ENCODE measurements around the gene HMCN2. TPM values are rescaled to one million over a fixed set of nuclear protein-coding genes. Genes with fewer than 3 reads are reported as not detected.
"Not testable (repeated sequence)": the region's sequence is repeated elsewhere in the genome, so short reads cannot be mapped to it uniquely, and the experiment has no call there.

Gene HMCN2
- total and polyA plus RNA-seq, 4 donors = 0.25 to 14.8 (median 4.6) TPM

DNA sequence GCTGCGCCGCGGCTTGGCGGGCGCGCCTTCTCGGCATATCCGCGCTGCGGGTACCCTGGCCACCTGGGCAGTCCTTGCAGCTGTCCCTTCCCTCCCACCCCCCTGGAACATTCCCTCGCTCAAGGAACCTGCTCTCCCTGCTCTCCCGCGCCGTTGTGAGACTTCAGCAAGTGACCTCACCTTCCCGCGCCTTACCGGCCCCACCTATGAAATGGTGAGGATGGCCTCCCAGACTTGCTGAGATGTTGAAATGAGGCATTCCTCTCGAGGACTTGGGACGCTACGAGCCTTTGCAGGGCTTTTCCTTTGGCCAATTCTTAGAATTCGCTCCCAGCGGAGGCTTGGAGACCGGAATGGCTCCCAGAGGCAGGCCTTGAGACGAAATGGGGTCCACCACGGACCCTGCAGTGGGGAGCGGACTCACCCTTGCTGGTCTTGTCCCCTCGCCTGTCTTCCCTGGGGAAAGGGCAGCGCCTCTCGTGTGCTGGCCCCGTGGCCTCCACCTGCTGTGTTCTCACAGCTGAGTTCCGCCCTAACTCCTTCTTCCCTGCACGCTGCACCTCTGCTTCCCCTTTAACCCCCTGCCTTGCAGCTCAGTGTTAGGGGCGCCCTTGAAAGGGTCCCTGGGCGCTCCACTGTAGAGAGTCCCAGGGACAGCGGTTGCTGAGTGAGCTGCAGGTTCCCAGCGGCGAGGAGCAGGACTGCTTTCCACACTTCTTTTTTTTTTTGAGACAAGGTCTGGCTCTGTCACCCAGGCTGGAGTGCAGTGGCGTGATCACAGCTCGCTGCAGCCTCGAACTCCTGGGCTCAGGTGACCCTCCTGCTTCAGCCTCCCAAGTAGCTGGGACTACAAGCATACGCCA lies 907 bp downstream of the HMCN2 start:
- intact Hi-C loops (cut with DNase I) = no loop called here
- Histone ChIP-seq H3K4me1 (ENCODE audit: control insufficient read depth in 1 of 2, insufficient read depth in 2 of 2, low read length in 2 of 2) (no peaks in the 10 kb centered on the region), H3K4me3 (ENCODE audit: low read length in 2 of 2) (no peak overlapping the region), H3K27me3 (ENCODE audit: control insufficient read depth in 1 of 2, insufficient read depth in 2 of 2, low read length in 1 of 2) (peaks cover 0 to 3% of the 10 kb centered on the region in 2 donors), H3K27ac (ENCODE audit: low read depth in 1 of 2, low read length in 2 of 2) (no peak overlapping the region), H3K9me3 (ENCODE audit: control insufficient read depth, low read length) (no peaks in the 10 kb centered on the region), H3K36me3 (ENCODE audit: control insufficient read depth in 1 of 2, insufficient read depth in 2 of 2, low read length in 1 of 2) (no peaks in the 10 kb centered on the region)
- DNase-seq = peak in 1 of 2 donors; percentile 21
- no peak for ATAC-seq (ENCODE audit: low FRiP score)
- 23 to 26% methylated on average over 37 to 41 of the region's 41 CpGs for WGBS, 2 donors

DNA sequence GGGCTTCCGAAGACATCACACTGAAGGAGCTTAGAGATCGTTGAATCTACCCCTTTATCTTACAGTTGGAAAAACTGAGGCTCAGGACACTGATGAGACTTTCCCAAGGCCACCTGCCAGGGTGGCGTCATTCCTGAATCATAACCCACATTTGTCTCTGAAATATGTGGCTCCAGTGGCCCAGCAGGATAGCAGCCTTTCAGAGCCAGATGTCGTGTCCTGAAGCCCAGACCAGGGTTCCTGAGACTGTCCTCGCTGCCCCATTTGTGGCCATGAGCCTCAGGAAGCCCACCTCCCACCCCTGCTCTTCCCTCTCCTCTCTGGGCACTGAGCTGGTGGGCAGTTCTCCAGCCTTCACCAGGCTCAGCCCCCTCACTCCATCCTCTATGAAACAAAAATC lies 2.4 kb downstream of the HMCN2 start:
- intact Hi-C loops (cut with DNase I) = no loop called here
- peaks cover 0 to 3% of the 10 kb centered on the region in 2 donors for H3K27me3 ChIP-seq (ENCODE audit: control insufficient read depth in 1 of 2, insufficient read depth in 2 of 2, low read length in 1 of 2)
- no peak for DNase-seq
- H3K9me3 ChIP-seq (ENCODE audit: control insufficient read depth, low read length) = no peaks in the 10 kb centered on the region
- no peaks in the 10 kb centered on the region for H3K4me1 ChIP-seq (ENCODE audit: control insufficient read depth in 1 of 2, insufficient read depth in 2 of 2, low read length in 2 of 2)
- 82 to 91% methylated on average over 5 of the region's 5 CpGs for WGBS, 2 donors
- H3K4me3 ChIP-seq (ENCODE audit: low read length in 2 of 2) = no peak overlapping the region
- no peak for ATAC-seq (ENCODE audit: low FRiP score)
- H3K27ac ChIP-seq (ENCODE audit: low read depth in 1 of 2, low read length in 2 of 2) = no peak overlapping the region
- no peaks in the 10 kb centered on the region for H3K36me3 ChIP-seq (ENCODE audit: control insufficient read depth in 1 of 2, insufficient read depth in 2 of 2, low read length in 1 of 2)

DNA sequence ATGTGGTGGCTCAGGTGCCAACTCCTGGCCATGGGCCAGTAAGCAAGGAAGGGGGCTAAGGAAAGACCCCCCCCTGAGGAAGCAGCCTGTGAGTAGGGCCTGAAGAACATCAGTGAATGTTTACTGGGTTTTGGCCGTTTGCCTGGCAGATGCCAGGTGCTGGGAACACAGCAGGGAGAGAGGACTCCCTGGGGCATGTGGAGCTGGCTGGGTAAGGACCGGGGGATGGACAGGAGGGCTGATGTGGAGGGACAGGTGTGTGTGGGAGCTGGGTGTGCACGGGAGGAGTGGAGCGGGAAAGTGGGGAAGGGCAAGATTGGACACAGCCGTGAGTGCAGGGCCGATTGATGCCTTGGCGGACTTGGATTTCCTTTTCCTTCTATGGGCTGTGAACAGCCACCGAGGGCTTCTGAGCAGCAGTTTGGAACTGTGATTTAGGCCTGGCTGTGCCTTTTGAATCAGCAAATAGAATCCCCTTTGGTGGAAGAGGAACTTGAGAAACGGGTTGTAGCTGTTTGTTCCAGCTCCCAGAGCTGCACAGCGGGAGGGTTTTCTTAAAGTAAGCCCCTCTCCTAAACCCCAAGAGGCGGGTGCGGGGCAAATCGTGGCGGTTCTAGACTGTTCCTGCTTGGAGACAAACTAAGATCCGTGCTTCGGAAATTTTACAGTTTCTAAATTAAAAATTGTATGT lies 3.1 kb downstream of the HMCN2 start:
- peak; percentile 26 for ATAC-seq (ENCODE audit: low FRiP score)
- Histone ChIP-seq H3K4me1 (ENCODE audit: control insufficient read depth in 1 of 2, insufficient read depth in 2 of 2, low read length in 2 of 2) (no peaks in the 10 kb centered on the region), H3K36me3 (ENCODE audit: control insufficient read depth in 1 of 2, insufficient read depth in 2 of 2, low read length in 1 of 2) (no peaks in the 10 kb centered on the region), H3K9me3 (ENCODE audit: control insufficient read depth, low read length) (no peaks in the 10 kb centered on the region), H3K27me3 (ENCODE audit: control insufficient read depth in 1 of 2, insufficient read depth in 2 of 2, low read length in 1 of 2) (peaks cover 0 to 3% of the 10 kb centered on the region in 2 donors), H3K27ac (ENCODE audit: low read depth in 1 of 2, low read length in 2 of 2) (no peak overlapping the region), H3K4me3 (ENCODE audit: low read length in 2 of 2) (no peak overlapping the region)
- intact Hi-C loops (cut with DNase I) = no loop called here
- DNase-seq = no peak
- WGBS, 2 donors = 64 to 70% methylated on average over 16 of the region's 16 CpGs

DNA sequence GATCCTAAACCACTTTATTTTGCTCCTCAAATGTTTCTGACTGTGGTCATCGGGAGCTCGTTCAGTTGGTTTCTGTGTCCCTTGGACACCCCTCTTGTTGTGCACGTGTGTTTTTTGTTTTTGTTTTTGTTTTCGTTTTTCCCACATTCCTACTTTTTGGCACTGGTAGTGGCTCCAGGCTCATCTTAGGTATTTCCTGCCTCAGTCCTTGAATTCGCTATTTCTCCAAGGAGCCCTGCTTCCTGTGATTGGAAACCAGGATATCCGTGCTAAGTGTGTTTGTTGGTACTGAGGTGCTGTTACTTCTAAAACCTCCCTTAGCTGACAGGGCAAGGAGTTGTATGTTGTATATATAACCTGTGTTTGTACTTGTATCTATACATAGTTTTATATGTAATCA lies 5.9 kb downstream of the HMCN2 start:
- H3K4me3 ChIP-seq (ENCODE audit: low read length in 2 of 2) = no peak overlapping the region
- ATAC-seq (ENCODE audit: low FRiP score) (no peak), DNase-seq (no peak)
- H3K9me3 ChIP-seq (ENCODE audit: control insufficient read depth, low read length) = no peaks in the 10 kb centered on the region
- 72 to 81% methylated on average over 6 of the region's 6 CpGs for WGBS, 2 donors
- intact Hi-C loops (cut with DNase I) = no loop called here
- H3K4me1 ChIP-seq (ENCODE audit: control insufficient read depth in 1 of 2, insufficient read depth in 2 of 2, low read length in 2 of 2) = no peaks in the 10 kb centered on the region
- no peaks in the 10 kb centered on the region for H3K36me3 ChIP-seq (ENCODE audit: control insufficient read depth in 1 of 2, insufficient read depth in 2 of 2, low read length in 1 of 2)
- no peaks in the 10 kb centered on the region for H3K27me3 ChIP-seq (ENCODE audit: control insufficient read depth in 1 of 2, insufficient read depth in 2 of 2, low read length in 1 of 2)
- H3K27ac ChIP-seq (ENCODE audit: low read depth in 1 of 2, low read length in 2 of 2) = no peak overlapping the region

DNA sequence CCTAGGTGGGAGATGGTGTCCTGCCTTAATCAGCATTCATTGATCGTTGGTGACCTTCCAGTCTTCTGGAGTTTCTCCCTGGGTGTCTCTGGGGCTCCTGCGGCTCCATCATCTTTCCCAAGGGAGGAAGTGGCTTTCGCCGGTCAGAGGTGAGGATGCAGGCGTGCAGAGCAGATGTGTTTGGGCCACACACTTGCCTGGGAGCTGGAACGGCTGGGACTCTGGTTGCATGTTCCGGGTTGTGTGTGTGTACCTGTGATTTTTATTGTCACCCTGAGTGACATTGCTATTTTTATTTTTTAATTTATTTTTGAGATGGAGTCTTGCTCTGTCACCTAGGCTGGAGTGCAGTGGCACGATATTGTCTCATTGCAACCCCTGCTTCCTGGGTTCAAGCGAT lies 9.6 kb downstream of the HMCN2 start:
- no peak for DNase-seq
- no peak for ATAC-seq (ENCODE audit: low FRiP score)
- Histone ChIP-seq H3K9me3 (ENCODE audit: control insufficient read depth, low read length) (no peaks in the 10 kb centered on the region), H3K4me3 (ENCODE audit: low read length in 2 of 2) (no peak overlapping the region), H3K36me3 (ENCODE audit: control insufficient read depth in 1 of 2, insufficient read depth in 2 of 2, low read length in 1 of 2) (no peaks in the 10 kb centered on the region), H3K4me1 (ENCODE audit: control insufficient read depth in 1 of 2, insufficient read depth in 2 of 2, low read length in 2 of 2) (no peaks in the 10 kb centered on the region), H3K27ac (ENCODE audit: low read depth in 1 of 2, low read length in 2 of 2) (no peak overlapping the region), H3K27me3 (ENCODE audit: control insufficient read depth in 1 of 2, insufficient read depth in 2 of 2, low read length in 1 of 2) (no peaks in the 10 kb centered on the region)
- WGBS, 2 donors = 85% methylated on average over 9 of the region's 9 CpGs
- intact Hi-C loops (cut with DNase I) = no loop called here

DNA sequence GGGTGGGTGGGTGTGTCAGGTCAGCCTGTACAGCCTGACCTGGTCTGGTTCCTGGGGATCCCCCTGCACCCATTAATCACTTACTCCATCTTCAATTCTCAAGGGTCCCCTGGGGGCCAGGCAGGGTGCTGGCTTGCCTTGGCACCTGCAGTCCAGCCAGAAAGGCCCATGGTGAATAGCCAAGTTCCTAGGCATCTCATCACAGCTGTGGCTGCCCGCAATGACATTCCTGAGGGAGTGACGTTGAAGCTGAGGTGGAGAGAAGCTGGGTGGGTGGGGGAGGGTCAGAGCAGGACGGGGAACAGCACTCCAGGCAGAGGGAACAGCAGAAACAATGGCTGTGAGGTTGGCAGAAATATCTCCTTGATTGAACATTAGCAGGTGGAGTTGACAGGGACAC lies 10.6 kb downstream of the HMCN2 start:
- DNase-seq (no peak), ATAC-seq (ENCODE audit: low FRiP score) (no peak)
- 49 to 64% methylated on average over 3 of the region's 3 CpGs for WGBS, 2 donors
- no peaks in the 10 kb centered on the region for H3K36me3 ChIP-seq (ENCODE audit: control insufficient read depth in 1 of 2, insufficient read depth in 2 of 2, low read length in 1 of 2)
- no peaks in the 10 kb centered on the region for H3K27me3 ChIP-seq (ENCODE audit: control insufficient read depth in 1 of 2, insufficient read depth in 2 of 2, low read length in 1 of 2)
- intact Hi-C loops (cut with DNase I) = no loop called here
- H3K27ac ChIP-seq (ENCODE audit: low read depth in 1 of 2, low read length in 2 of 2) = no peak overlapping the region
- H3K9me3 ChIP-seq (ENCODE audit: control insufficient read depth, low read length) = no peaks in the 10 kb centered on the region
- H3K4me1 ChIP-seq (ENCODE audit: control insufficient read depth in 1 of 2, insufficient read depth in 2 of 2, low read length in 2 of 2) = no peaks in the 10 kb centered on the region
- H3K4me3 ChIP-seq (ENCODE audit: low read length in 2 of 2) = no peak overlapping the region

DNA sequence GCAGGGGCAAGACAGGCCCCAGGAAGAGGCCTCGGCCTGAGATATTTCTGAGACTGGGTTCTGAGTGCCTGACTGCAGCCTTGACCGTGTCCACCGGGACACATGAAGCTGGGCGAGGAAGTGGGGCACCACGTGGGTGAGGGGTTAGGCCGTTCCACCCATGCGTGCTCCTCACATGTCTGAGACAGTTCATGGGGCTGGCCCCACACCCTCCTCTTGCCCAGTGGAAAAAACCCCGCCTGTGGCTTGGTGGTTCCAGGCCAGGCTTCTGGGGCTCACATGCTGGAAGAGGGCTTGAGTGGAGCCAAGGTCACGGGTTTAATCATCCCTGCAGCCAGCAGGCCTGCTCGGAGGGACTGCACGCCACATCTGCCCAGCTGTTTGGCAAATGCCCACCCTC lies 11.4 kb downstream of the HMCN2 start:
- no peaks in the 10 kb centered on the region for H3K9me3 ChIP-seq (ENCODE audit: control insufficient read depth, low read length)
- no peak overlapping the region for H3K27ac ChIP-seq (ENCODE audit: low read depth in 1 of 2, low read length in 2 of 2)
- ATAC-seq (ENCODE audit: low FRiP score) = peak; percentile 19
- no peak for DNase-seq
- intact Hi-C loops (cut with DNase I) = no loop called here
- no peaks in the 10 kb centered on the region for H3K4me1 ChIP-seq (ENCODE audit: control insufficient read depth in 1 of 2, insufficient read depth in 2 of 2, low read length in 2 of 2)
- WGBS, 2 donors = 93 to 95% methylated on average over 11 of the region's 11 CpGs
- H3K36me3 ChIP-seq (ENCODE audit: control insufficient read depth in 1 of 2, insufficient read depth in 2 of 2, low read length in 1 of 2) = no peaks in the 10 kb centered on the region
- no peak overlapping the region for H3K4me3 ChIP-seq (ENCODE audit: low read length in 2 of 2)
- H3K27me3 ChIP-seq (ENCODE audit: control insufficient read depth in 1 of 2, insufficient read depth in 2 of 2, low read length in 1 of 2) = no peaks in the 10 kb centered on the region

DNA sequence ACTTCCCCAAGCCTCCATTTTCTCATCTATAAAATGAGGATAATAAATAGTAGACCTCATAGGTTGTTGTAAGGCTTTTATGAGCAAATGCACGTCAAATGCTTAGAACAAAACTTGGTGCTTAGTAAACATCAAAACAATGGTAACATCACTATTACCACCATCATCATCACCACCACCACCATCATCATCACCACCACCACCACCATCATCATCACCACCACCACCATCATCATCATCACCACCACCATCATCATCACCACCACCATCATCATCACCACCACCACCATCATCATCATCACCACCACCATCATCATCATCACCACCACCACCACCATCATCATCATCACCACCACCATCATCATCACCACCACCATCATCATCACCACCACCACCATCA lies 12.0 kb downstream of the HMCN2 start:
- 92 to 100% methylated on average over 1 of the region's 1 CpG for WGBS, 2 donors
- H3K27me3 ChIP-seq (ENCODE audit: control insufficient read depth in 1 of 2, insufficient read depth in 2 of 2, low read length in 1 of 2); H3K9me3 ChIP-seq (ENCODE audit: control insufficient read depth, low read length); H3K27ac ChIP-seq (ENCODE audit: low read depth in 1 of 2, low read length in 2 of 2); intact Hi-C loops (cut with DNase I); DNase-seq; ATAC-seq (ENCODE audit: low FRiP score); H3K4me3 ChIP-seq (ENCODE audit: low read length in 2 of 2); H3K4me1 ChIP-seq (ENCODE audit: control insufficient read depth in 1 of 2, insufficient read depth in 2 of 2, low read length in 2 of 2); H3K36me3 ChIP-seq (ENCODE audit: control insufficient read depth in 1 of 2, insufficient read depth in 2 of 2, low read length in 1 of 2): not testable (repeated sequence)

All from aorta (tissue), 5 donors.